HG02970 (cell line): ENCODE data around the gene MYO7A.

Experiments used
- ATAC-seq: cut with Tn5 transposase; IDR thresholded peaks from one replicate; pipeline ENCODE4 v1.9.1; 2021; ENCODE audit warnings: mild to moderate bottlenecking, moderate library complexity, moderate number of reproducible peaks; ENCODE audit not compliant: unreplicated experiment, low FRiP score

MYO7A gene

GRCh38 chr11:77127920-77128691 is at the start of gene MYO7A:
MYO7A (plus strand) TSS chr11:77128246; CDS start chr11:77130635, 2,389 bp downstream.
- ATAC-seq = no peak

GRCh38 chr11:77079666-77080065 is 48.4 kb upstream of the MYO7A start:
- ATAC-seq = no peak

- ATAC-seq = no peak
Observed at GRCh38 chr11:77080643-77081210, 47.3 kb upstream of the MYO7A start.

- no peak for ATAC-seq
Observed at GRCh38 chr11:77081381-77081851, 46.6 kb upstream of the MYO7A start.

- ATAC-seq = no peak
Observed at GRCh38 chr11:77081976-77082836, 45.8 kb upstream of the MYO7A start.

GRCh38 chr11:77082838-77083565 is 45.0 kb upstream of the MYO7A start:
- ATAC-seq = no peak

- ATAC-seq = no peak
Observed at GRCh38 chr11:77083566-77084245, 44.3 kb upstream of the MYO7A start.

GRCh38 chr11:77084581-77085191 is 43.4 kb upstream of the MYO7A start:
- no peak for ATAC-seq

GRCh38 chr11:77085652-77086051 is 42.4 kb upstream of the MYO7A start:
- ATAC-seq = no peak

GRCh38 chr11:77086521-77087472 is 41.2 kb upstream of the MYO7A start:
- no peak for ATAC-seq

- ATAC-seq = no peak
Observed at GRCh38 chr11:77087723-77088225, 40.3 kb upstream of the MYO7A start.

GRCh38 chr11:77088236-77089003 is 39.6 kb upstream of the MYO7A start:
- no peak for ATAC-seq

GRCh38 chr11:77089004-77089545 is 39.0 kb upstream of the MYO7A start:
- ATAC-seq = no peak

GRCh38 chr11:77090046-77090372 is 38.0 kb upstream of the MYO7A start:
- ATAC-seq = no peak

GRCh38 chr11:77090373-77091111 is 37.5 kb upstream of the MYO7A start:
- ATAC-seq = no peak

GRCh38 chr11:77091146-77091940 is 36.7 kb upstream of the MYO7A start:
- ATAC-seq = no peak
